Mesenteric fat pad (tissue), 1 donor: ENCODE results near the gene HECTD4. TPM values are rescaled to one million over a fixed set of nuclear protein-coding genes. Genes with fewer than 3 reads are reported as not detected.
"Not testable (repeated sequence)": the region's sequence is repeated elsewhere in the genome, so short reads cannot be mapped to it uniquely, and the experiment has no call there.

ENCODE experiments used
- DNase-seq: peaks from one replicate; pipeline ENCODE4 v3.0.0-alpha.2; 2020; ENCODE audit warnings: low spot score
- long read RNA-seq: library from polyadenylated mRNA; unstranded; transcript quantifications from one replicate; pipeline ENCODE4 v2.0.0, GENCODE V29; 2020
- total RNA-seq: library from RNA; stranded (reverse); fragmentation: NEBNext Ultra II Directional; extraction: Animal tissue kit (Norgen Biotek cat#: 25700); gene quantifications from one replicate; pipeline ENCODE4 v1.2.1, GENCODE V29; 2021
- donor health status: DM: yes; HTN: yes; CAD: no.

The HECTD4 gene
- 37.0 TPM for total RNA-seq
- long read RNA-seq, partial matches to known transcripts, result 12 of 25 reads
- long read RNA-seq, other reads (novel, unspliced or antisense), result 13 of 25 reads

DNA sequence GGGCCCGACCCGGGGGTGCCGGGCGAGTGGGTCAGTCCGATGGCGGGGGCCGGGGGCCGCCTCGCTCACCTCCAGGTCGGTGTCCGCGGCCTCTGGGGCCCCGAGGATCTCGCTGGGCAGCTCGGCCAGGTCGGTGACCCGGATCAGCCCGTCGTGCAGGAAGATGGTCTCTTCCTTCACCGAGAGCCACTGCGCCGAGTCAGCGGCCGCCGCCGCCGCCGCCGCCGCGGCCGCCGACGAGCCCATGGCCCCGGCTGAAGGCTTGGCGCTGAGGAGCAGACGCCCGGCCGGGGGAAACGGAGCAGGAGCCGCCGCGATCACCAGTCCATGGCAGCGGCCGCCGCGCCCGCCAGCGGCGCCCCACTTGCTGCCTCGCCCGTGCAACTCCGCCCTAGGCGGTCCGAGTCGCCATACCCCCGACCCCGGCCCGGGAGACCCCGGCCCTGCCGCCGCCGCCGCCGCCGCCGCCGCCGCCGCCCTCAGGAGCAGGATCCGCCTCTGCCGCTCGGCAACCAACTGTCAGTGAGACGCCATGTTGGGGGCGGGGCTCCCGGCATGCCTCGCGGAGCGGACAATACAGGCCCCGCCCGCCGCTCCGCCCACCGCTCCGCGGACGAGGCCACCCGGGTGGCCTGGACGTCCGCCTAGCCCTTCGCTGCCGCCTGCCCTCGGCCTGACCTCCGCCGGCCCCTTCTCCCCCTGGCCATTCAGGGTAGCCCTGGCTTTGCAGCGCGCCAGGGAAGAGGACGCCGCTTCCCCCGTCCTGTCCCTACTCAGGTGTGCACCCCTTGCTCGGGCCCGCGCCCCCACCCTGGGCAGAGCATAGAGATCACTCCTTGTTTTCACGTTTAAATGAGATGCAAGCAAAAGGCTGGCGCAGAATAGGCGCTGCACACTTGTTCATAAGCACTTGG is at the start of gene HECTD4:
TSS of gene HECTD4 (minus strand) at position 549 of the 914 bp plus-strand sequence. CDS start at position 246, 303 bp downstream.
- peak; percentile 97 for DNase-seq

DNA sequence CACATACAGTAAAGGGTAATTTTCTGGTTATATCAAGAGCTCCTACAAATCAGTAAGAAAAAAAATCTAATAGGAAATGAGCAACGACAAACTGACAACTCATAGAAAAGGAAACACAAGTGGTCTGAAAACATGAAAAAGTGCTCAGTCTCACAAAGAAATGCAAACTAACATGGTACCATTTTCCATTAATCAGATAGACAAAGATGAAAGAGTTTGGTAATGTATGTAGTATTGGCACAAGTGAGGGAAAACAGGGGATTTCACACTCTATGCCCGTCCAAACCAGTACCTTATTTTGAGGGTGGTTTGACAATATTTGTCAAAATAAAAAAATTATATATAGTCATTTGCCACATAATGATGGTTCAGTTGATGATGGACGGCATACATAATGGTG is 49.7 kb upstream of the HECTD4 start:
- DNase-seq, result no peak

- DNase-seq, result no peak
Measured at GRCh38 chr12:112430929-112431328, 48.7 kb upstream of the HECTD4 start.

GRCh38 chr12:112427760-112428159 is 45.5 kb upstream of the HECTD4 start:
- no peak for DNase-seq

- DNase-seq, result no peak
Measured at GRCh38 chr12:112425582-112426382, 43.6 kb upstream of the HECTD4 start.

DNA sequence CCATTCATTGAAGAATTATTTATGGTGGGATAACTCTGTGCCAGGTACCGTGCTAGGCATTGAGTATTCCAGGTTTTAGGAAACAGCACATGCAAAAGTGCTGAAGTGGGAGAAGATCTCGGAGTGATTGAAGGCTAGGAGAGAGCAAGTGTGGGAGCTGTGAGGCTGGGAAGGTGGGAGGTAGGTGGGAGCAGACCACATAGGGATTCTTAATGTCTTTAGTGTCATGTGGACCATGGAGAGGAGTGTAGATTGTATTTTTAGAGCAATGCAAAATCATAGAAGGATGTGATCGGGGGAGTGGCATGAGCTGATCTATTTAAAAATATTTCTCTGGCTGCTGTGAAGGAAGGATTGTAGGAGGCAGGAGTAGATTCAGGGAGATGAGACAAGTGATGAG is 41.9 kb upstream of the HECTD4 start:
- no peak for DNase-seq

DNA sequence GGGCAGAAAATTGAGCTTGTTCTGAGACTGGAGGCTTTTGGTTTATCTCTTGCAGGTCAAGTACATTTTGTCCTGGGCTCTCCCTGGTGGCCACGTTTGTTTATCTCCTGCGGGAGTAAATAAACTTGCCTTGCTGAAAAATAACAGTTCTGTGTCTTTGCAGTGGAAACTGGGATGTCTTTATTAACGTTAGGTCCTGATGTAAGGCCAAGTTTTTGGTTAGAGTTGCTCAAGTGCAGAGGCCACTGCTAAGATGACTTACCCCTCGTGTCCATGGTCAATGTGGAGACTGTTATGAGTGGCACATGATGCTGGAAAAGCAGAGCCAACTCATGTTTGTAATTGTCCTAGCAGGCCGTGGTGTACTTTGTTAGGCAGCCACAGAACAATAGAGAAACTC is 40.3 kb upstream of the HECTD4 start:
- no peak for DNase-seq

DNA sequence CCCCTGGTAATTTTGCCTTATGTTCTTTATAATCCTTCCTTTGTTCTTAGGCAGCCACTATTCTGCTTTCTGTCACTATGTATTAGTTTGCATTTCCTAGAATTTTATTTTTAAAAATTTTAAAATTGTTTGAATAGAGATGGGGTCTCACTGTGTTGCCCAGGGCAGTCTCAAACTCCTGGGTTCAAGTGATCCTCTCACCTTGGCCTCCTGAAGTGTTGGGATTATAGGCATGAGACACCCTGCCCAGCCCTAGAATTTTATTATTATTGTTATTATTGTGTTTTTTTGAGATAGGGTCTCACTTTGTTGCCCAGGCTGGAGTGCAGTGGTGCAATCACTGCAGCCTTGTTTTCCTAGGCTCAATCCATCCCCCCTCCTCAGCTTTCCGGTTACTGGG is 39.1 kb upstream of the HECTD4 start:
- no peak for DNase-seq

DNA sequence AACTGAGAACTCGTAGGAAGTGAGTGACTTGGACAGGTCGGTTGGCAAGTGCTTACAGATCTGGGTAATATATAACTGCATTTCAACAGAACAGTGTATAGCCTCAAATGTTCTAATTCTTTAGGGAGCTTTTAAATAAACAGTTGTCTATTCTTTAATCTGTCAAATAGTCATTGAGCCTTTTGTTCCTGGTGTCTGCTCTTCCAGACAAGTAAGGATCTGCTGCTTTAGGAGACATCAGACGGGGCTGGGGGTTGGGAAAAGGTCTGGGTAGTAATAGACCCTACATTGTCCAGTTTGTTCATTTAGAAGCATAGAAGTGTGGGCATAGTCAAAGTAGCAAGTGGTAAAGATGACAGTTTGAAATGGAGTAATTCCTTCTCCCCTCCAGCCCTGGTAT is 38.5 kb upstream of the HECTD4 start:
- DNase-seq, result no peak

DNA sequence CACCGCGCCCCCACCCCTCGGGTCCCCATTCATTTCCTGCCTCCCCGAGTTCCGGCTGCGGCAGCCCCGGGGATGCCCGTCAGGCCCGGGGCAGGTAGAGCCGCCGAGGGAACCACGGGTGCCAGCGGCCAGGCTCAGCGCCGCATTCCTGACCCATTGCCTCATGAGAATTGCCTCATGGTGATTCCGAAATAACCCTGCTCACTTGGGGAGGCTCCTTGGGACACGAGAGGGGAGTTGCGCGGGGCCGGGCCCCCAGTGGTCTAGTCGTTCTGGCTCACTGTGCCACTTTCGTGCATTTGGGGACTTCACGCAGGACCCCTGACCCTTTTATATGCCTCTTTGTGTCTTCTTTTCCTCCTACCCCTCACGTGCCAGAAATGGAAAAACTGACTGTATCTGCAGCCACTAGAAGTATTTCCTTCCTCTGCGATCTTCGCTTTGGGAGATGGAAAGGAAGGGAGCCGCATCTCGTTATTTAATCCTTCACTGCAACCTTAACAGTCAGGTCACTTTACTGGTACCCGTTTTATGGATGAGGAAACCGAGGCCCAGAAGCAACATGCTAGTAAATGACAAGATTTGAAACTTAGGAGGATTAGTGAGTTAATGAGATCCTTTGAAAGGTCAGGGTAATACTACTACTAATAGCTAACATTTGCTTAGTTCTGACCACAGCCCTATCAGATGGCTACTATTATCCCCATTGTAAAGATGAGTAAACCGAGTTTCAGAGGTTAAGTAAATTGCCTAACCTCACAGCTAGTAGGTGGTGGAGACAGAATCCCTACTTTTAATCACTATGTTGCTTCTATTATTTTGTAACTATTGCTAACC is 37.3 kb upstream of the HECTD4 start:
- DNase-seq, result peak; percentile 91

DNA sequence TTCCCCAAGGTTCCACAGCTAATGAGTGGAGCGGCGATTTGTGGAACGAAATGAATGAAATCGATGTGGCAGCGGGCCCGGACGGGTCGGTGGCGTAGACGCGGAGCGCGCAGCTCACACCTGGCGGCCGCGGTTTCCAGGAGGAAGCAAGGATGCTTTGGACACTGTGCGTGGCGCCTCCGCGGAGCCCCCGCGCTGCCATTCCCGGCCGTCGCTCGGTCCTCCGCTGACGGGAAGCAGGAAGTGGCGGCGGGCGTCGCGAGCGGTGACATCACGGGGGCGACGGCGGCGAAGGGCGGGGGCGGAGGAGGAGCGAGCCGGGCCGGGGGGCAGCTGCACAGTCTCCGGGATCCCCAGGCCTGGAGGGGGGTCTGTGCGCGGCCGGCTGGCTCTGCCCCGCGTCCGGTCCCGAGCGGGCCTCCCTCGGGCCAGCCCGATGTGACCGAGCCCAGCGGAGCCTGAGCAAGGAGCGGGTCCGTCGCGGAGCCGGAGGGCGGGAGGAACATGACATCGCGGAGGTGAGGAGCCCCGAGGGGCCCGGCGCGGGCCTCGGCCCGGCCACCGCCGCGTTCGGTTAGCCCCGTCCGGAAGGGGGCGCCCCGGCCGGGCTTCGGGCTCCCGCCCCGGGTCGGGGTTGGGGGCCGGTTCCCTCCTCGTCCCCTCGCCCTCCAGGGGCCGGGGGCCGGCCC is 36.5 kb upstream of the HECTD4 start, which contains the start of gene PTPN11:
TSS of gene PTPN11 (plus strand) at position 340 of the 689 bp plus-strand sequence. CDS start at position 505, 165 bp downstream.
- DNase-seq, result peak; percentile 97

DNA sequence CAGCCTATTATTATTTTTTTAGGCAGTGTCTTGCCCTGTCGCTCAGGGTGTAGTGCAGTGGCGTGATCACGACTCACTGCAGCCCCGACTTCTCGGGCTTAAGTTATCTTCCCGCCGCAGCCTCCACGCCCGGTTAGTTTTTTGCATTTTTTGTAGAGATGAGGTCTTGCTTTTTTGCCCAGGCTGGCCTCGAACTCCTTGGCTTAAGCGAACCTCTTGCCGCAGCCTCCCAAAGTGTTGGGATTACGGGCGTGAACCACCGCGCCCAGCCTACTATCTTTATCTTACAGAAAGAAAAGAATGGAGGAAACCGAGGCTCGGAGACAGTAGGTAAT is 36.0 kb upstream of the HECTD4 start:
- DNase-seq, result no peak

DNA sequence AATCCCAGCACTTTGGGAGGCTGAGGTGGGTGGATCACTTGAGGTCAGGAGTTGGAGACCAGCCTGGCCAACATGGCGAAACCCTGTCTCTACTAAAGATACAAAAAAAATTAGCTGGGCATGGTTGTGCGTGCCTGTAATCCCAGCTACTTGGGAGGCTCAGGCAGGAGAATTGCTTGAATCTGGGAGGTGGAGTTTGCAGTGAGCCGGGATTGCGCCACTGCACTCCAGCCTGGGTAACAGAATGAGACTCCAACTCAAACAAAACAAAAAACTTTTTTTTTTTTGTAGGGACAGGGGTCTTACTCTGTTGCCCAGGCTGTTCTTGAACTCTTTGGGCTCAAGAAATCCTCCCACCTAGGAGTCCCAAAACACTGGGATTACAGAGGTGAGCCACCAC is 33.2 kb upstream of the HECTD4 start:
- not testable (repeated sequence) for DNase-seq

- no peak for DNase-seq
Measured at GRCh38 chr12:112413855-112414625, 31.8 kb upstream of the HECTD4 start.

DNA sequence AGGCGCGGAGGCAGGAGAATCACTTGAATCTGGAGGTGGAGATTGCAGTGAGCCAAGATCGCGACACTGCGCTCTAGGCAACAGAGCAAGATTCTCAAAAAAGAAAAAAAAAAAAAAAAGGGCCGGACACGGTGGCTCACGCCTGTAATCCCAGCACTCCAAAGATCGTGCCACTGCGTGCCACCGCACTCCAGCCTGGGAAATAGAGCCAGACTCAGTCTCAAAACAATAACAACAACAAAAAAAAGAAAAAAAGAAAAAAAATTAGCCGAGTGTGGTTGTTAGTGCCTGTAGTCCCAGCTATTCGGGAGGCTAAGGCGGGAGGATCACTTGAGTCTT is 27.6 kb upstream of the HECTD4 start:
- DNase-seq, result no peak

GRCh38 chr12:112409064-112409905 is 27.1 kb upstream of the HECTD4 start, which contains the start of gene RPL6:
RPL6 (minus strand) TSS chr12:112409605; CDS start chr12:112408656, 949 bp downstream.
- no peak for DNase-seq

GRCh38 chr12:112408621-112409020 is 26.4 kb upstream of the HECTD4 start:
- DNase-seq, result no peak

GRCh38 chr12:112407683-112408082 is 25.5 kb upstream of the HECTD4 start:
- DNase-seq, result not testable (repeated sequence)
